Stimulated activated CD8-positive, alpha-beta memory T cell treated with anti-CD3 and anti-CD28 coated beads, Interleukin-7, amount 100 ng/mL, for 24 hours (primary cell): ENCODE data around the gene EHMT1.
A peak's percentile ranks its signal among the peaks of the same experiment; 100 is the strongest.
"Not testable (repeated sequence)": the region's sequence is repeated elsewhere in the genome, so short reads cannot be mapped to it uniquely, and the experiment has no call there.

Experiments
- DNase-seq: peaks from one replicate; pipeline ENCODE4 v3.0.0-alpha.2; 2020; ENCODE audit warnings: low read depth

Gene EHMT1

DNA sequence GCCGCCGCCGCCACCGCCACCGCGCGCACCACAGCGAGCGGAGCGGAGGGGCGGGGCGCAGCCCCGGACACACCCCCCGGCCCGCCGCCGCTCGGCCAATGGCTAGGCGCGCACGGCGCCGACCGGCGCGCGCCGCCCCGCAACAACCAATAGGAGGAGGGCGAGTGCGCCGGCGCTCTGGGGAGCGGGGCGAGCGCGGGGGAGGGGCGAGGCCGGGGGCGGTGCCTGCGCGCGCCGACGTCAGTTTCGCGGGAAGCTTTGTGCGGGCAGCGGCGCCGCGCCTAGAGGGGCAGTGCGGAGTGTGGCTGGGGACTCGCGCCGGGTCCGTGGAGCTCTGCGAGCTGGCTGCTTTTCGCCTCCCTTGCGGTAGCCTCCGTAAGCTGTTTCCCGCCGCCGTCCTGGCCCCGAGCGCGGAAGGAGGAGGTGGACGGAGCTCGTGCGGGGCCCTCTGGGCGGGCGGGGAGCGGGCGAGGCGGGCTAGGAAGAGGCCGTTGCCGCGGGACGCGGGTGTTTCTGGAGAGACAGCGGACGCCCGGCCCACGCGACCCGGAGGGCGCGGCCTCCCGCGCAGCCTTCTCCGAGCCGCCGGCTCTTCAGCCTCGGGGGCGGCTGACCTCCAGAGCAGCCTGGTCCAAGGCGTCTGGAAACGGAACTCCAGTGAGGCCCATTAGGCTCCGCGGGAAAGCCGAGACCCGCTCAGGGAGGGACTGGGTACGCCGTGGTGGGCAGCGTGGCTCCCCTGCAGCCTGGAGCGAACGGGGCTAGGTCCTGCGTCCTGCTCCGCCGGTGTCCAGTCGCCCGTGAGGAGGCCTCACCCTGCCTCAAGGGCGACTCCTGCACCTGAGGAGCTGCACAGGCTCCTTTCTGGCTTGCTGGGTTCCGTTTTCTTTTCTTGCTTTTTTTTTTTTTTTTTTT, 28.1 kb upstream of the EHMT1 start, which contains the start of gene ZMYND19:
TSS of gene ZMYND19 (minus strand) at position 44 of the 915 bp plus-strand sequence. CDS start 249 bp downstream, outside the sequence.
- DNase-seq, result peak; percentile 78

DNA sequence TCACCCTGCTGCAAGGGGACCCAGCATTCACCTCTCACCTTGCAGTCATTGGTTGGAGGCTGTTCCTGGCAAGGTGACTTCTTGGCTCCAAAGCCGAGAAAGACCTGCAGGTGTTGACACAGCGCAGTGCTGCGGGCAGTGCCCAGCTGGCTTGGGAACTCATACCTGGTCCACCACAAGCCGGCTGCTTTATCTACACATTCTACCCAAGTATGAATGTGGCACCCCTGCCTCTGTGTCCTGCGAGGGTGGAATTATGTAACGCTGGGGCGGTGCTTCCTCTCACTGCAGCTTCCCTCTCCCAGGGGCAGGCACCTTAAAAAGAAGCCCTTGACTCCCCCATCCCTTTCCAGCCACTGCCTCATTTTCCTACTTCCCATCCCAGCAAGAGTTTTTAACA, 26.0 kb upstream of the EHMT1 start:
- no peak for DNase-seq

DNA sequence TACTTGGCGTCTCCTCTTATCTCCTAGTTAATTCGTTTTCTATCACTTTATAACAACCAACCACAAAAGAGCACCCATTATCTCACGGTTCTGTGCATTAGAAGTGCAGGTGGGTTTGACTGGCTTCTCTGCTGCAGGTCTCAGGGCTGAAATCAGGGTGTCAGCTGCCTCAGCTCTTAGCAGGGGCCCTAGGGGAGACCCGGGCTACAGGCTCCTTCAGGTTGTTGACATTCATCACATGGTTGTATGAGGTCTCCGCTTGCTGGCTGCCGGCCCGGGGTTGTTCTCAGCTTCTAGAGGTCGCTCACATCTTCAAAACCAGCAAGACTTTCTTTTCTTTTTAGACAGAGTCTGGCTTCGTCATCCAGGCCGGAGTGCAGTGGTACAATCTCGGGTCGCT, 25.6 kb upstream of the EHMT1 start:
- DNase-seq, result no peak

DNA sequence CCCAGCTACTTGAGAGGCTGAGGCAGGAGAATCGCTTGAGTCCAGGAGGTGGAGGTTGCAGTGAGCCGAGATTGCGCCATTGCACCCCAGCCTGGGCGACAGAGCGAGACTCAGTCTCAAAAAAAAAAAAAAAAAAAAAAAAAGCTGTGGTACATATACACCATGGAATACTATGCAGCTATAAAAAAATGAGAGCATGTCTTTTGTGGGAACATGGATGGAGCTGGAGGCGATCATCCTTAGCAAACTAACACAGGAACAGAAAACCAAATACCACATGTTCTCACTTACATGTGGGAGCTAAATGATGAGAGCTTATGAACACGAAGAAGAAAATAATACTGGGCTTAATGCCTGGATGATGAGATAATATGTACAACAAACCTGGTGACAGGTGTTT, 22.2 kb upstream of the EHMT1 start:
- not testable (repeated sequence) for DNase-seq

DNA sequence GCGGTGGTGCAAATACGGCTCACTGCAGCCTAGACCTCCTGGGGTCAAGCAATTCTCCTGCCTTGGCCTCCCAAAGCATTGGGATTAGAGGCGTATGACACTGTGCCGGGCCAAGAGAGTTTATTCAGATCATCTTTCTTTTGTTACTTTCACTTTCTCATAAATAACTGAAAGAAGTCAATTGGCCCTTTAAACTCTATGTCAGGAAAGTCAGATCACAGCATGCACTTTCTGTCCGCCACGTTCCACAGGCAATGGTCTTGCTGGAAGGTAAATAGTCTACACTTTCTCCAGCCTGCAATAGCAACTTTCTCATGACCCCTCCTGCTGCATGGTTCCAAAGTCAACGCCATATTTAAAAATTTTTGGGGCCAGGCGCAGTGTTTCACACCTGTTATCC, 19.9 kb upstream of the EHMT1 start:
- no peak for DNase-seq

DNA sequence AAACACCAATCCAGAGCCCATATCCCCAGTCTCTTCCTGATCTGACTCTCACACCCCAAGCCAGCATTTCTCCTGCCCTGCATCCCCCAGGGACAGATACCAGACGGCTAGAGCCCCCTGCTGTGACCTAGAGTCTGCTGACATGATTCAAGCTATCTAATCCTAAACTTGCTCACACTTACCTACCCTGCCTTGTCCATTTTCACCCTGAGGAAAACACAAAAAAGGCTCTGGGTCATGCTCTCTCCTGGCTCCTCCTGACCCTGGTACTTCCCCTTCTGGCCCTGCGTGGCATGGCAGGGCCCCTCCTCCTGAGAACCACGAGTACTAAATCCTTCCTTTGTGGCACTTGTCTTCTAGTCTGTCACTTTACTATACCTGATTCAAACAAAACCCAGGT, 16.1 kb upstream of the EHMT1 start:
- DNase-seq, result no peak

DNA sequence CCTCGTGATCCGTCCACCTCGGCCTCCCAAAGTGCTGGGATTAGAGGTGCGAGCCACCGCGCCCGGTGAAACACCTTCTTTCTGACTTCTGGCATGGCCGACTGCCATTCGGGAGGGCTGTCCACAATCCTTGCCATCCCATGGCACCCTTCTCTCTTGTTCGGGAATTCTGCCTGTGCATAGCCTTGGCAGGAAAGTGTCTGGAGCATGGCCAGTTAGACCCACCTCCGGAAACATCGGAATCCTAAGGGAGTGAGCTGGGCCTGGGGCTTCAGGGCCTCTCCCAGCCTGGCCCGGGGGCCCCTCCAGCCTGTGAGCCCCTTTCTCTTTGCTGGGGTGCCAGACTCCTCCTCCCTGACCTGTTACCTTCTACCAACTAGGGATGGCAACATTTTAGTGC, 14.9 kb upstream of the EHMT1 start:
- DNase-seq, result no peak

DNA sequence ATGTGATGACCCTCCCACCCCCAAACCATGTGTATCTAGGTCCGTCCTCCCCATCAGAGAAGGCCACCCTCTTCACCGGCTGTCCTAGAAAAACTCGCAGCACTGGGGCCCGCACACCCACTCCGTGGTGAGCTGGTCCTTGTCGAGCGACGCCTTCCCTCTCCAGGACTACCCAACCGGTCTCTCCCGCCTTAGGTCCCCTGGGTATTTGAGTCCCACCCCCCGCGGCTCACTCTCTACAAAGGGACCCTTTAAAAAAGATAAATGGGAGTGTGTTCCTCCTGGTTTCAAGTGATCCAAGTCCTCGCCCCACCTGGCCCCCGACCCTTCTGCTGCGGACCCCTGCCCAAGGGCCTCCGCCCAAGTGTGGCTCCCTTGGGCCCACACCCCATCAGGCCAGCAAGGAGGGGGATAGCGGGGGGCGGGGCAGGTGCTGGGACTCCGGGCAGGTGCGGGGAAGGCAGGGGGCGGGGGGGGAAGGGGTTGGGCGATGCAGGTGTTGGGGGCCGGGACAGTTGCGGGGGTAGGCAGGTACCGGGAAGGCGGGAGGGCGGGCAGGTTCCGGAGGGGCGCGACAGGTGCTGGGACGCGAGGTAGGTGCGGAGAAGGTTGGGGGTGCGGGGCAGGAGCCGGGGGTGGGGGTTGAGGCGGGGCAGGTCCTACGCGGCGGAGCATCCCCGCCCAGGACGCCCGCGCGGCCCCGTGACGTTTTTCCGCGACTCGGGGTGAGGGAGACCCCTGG, 14.3 kb upstream of the EHMT1 start:
- DNase-seq, result no peak

DNA sequence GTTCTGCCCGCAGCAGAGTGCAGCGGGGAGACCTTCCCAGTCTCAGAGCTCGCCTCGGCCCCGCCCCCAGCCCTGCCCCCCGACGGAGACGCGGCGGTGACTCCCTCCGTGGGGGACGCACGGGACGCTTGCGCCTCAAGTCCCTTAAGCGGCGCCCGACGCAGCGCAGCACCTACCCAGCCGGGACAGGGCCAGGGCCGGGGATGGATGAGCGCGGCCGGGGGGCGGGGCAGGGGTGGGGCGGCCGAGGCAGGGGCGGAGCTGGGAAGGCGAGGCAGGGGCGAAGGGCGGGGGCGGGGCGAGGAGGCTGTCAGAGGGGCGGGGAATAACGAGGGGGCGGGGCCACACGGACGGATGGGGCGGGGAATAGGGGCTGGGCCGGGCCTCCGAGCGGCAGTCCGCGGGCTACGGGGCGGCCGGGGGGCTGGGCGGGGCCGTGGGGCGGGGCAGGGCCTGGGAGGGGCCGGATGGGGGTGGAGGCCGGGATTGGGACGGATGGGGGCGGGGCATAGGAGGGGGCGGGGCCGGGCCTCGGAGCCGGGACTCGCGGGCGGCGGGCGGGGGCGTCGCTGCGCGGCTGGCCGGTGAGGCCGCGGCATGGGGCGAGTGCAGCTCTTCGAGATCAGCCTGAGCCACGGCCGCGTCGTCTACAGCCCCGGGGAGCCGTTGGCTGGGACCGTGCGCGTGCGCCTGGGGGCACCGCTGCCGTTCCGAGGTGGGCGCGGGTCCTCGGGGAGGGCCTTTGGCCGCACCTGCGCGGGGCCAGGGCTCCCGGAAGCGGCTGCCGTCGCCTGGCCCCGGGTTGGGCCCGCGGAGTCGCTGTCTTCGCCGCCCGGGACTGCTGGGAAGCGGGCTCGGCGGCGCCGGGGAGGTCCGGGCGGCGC, 13.4 kb upstream of the EHMT1 start, which contains the start of gene ARRDC1:
TSS of gene ARRDC1 (plus strand) at position 566 of the 884 bp plus-strand sequence. CDS start at position 598, 32 bp downstream.
- DNase-seq, result peak; percentile 84

DNA sequence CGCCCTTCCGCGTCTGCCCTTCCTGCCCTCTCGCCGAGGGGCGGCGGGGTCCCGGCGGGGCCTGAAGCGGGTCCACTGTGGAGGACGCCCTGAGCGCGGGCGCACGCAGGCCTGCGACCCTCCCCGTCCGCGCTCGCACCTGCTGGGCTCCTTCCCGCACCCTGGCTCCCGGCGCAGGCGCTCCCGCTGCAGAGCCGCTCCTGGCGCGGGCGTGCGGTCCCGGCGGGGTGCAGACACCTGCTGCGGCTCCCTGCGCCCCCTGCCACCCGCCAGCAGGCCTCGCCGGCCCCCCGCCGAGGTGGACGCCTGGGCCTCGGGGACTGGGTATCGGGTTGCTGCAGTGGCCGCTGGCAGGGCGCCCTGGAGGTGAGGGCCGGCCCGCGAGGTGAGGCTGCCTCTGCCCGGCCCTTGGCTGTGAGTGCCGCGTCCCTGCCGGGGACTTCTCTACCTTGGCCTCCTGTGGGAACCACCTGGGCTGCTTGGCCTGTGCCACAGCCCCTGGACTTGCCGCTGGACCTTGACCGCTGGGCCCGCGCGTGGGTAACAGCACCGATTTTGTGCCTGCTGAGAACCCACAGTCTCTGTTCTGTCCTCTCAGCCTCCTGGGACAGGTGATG, 12.7 kb upstream of the EHMT1 start:
- DNase-seq, result no peak

DNA sequence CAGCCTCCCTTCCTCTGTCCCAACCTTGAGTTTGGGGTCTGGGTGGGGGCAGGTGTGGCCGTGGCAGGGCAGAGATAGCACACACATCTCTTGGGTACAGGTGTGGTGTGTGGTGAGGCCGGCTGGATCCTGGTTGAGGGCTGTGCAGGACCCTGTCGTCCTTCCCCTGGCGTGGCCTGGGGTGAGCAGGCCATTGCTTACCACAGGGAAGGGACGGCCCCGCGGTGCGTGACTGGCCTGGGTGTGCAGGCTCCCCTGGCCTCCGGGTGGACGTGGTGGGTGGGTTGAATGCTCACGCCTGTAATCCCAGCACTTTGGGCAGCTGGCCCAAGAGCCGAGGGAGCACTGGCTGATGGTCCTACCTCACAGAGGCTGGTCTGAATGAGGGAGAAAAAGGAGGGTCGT, 12.1 kb upstream of the EHMT1 start:
- DNase-seq, result no peak

DNA sequence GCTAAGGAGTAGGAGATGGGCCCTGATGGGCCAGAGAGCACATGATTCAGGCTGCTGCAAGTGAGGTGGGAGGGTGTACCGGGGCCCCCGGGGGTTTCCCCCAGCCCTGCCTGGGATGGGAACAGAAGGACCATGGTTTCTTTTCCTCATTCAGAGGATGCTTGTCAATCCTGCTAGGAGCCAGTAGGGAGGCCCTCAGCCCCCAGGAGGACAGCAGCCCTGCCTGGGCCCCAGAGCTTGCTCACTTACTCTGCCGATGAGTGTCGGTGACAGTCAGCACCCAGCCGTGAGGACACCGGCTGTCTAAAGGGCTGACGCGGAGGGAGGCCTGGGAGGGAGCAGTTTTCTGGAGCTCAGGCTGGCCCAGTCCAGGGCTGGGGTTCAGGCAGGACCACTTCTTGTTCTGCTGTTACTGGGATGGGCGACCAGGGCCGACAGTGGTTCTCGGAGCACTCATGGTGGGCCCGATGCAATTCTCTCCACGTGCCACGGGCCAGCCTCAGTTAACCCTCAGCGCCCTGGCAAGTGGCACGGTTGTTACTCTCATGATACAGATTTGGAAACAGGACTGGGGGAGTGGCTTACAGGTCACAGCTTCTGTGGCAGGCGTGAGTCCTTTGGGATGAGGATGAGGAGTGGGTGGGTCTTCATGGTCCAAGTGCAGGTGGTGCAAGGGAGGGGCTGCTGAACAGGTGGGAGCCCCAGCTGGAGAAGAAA, 11.5 kb upstream of the EHMT1 start:
- DNase-seq, result no peak

DNA sequence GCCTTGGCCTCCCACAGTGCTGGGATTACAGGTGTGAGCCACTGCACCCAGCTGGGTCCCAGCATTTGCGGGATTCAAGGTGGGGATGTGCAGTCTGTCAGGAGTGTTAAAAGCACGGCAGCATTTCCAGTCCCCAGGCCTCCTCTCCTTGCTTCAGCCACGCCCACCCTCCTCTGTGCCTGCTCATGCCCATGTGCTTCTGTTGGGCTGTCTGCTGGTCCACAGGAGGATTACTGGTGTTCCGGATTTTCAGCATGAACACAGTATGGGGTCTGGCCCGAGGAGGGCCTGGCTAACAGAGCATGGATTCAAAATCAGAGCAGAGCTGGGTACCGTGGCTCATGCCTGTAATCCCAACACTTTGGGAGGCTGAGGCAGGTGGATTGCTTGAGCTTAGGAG, 7.9 kb upstream of the EHMT1 start:
- no peak for DNase-seq

DNA sequence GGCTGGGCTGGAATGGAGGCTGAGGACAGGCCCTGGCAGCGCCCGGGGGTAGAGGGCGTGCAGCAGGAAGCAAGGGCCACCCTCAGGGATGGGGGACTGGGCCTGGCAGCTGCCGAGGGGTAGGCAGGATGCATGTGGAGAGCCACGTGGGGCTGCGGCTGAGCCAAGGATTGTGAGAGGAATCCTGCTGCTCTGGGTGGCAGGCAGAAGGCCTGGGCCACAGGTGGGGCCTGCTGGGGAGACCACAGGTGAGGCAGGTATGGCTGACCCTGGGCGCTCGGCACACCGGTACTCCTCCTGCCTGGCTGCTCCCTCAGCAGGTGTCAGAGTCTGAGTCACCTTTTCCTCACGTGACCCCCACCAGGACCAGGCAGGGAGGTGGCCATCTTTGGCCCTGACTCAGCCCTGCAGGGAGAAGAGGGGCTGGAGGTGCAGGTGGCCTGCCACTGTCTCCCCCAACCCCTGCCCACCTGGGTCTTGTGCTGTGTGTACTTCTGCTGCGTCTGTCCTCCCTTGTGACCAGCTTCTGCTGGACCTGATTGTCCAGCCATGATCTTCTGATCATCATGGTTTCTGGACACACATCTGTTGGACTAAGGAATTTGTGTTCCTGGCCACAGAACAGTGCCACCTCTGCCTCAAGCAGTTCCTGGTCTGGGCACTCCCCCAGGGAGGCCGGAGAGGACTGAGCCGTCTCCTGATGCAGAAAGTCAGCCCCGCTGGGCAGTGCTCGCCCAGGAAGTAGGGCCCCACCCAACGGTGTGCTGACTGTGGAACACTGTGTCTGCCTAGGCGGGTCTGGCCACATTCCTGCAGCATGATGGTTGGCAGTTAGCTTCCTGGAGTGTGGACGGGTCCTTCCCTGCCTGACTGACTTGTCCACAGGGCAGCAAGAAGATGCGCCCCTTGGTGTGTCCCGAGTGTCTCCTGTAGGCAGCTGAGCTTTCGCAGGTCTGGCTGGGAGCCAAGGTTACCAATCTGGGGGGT, 6.9 kb upstream of the EHMT1 start:
- DNase-seq, result no peak

DNA sequence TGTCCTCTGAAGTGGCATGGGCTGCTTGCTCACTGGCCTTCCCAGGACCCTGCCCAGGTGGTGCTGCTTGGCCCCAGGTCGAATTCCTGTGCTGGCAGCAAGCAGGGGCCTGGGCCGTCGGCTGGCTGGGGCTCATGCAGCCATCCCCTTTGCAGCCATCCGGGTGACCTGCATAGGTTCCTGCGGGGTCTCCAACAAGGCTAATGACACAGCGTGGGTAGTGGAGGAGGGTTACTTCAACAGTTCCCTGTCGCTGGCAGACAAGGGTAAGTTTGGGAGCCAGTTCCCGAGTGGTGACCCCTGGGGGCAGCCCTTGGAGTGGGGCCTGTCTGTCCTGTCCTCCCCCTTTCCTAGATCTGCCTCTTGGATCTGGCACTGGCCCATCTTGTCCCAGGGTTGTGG, 6.1 kb upstream of the EHMT1 start:
- no peak for DNase-seq

DNA sequence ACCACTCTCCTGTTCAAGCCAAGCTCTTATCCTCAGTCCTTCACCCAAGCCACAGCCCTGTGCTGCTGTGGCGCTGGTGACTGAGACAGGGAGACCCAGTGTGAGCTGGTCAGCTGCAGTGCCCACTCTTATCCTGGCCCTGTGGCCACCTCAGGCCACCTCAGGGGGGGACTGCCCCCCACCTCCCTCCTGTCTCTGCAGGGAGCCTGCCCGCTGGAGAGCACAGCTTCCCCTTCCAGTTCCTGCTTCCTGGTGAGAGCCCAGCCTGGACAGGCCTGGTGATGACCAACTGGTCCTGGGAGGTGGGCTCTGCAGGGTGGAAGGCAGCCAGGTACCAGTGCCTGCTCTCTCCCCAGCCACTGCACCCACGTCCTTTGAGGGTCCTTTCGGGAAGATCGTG, 5.5 kb upstream of the EHMT1 start:
- no peak for DNase-seq

DNA sequence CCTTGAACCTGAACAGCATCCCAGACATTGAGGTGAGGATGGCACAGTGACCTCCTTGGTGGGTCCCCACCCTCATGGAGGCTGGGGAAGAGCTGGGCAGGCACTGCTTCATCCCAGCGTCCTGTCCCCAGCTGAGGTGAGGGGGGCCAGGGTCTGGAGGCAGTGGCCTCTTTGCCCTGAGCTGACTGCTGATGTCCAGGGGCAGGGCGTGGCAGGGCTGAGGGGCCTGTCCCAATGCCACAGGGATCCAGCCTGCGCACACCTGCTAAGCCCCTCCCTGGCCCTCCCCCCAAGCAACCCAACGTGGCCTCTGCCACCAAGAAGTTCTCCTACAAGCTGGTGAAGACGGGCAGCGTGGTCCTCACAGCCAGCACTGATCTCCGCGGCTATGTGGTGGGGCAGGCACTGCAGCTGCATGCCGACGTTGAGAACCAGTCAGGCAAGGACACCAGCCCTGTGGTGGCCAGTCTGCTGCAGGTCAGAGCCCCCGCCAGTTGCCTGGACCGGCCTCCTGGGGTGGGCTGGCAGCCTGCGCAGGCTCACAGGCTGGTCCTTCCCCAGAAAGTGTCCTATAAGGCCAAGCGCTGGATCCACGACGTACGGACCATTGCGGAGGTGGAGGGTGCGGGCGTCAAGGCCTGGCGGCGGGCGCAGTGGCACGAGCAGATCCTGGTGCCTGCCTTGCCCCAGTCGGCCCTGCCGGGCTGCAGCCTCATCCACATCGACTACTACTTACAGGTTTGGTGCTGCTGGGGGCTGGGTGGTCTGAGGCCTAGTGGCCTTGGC, 4.9 kb upstream of the EHMT1 start:
- no peak for DNase-seq

DNA sequence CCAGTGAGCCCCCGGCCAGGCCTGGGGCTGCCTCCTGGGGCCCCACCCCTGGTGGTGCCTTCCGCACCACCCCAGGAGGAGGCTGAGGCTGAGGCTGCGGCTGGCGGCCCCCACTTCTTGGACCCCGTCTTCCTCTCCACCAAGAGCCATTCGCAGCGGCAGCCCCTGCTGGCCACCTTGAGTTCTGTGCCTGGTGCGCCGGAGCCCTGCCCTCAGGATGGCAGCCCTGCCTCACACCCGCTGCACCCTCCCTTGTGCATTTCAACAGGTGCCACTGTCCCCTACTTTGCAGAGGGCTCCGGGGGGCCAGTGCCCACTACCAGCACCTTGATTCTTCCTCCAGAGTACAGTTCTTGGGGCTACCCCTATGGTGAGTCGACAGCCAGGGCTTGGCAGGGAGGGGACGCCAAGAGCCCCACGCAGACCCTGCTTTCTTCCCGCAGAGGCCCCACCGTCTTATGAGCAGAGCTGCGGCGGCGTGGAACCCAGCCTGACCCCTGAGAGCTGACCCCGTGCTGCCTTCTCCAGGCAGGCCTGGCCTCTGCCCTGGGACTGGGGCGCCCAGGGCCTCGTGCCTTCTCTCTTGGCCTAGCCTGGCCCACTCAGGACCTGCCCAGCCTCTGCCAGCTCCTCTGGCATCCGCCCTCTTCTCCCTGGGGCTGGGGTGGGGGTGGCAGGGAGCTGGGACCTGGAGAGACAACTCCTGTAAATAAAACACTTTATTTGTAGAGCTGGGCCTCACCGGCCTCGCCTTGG, 4.0 kb upstream of the EHMT1 start:
- DNase-seq, result no peak
